Astrocyte (in vitro differentiated cells and primary cell): ENCODE results near the gene OCA2. TPM values are rescaled to one million over a fixed set of nuclear protein-coding genes. Genes with fewer than 3 reads are reported as not detected.

ENCODE experiments used
- DNase-seq: peaks from one replicate; pipeline ENCODE4 v3.0.0-alpha.2; 2010; ENCODE audit warnings: low read depth
- FAIRE-seq: peaks from 2 replicates; lab custom pipeline; 2011; peaks lifted over from hg19 to GRCh38; lab: Jason Lieb, UNC
- H2AFZ ChIP-seq: 2 replicates; pipeline ENCODE4 v1.6.0; 2012; ENCODE audit warnings: low read depth, low read length, inconsistent platforms
- H3K27ac ChIP-seq: 2 replicates; pipeline ENCODE4 v1.5.1; 2011; ENCODE audit warnings: low read depth, low read length, inconsistent platforms
- H3K27me3 ChIP-seq: 2 replicates; pipeline ENCODE4 v1.6.0; 2011; ENCODE audit warnings: low read length, inconsistent platforms; ENCODE audit not compliant: insufficient read depth
- H3K36me3 ChIP-seq: 2 replicates; pipeline ENCODE4 v1.5.1; 2011; ENCODE audit warnings: low read length, inconsistent platforms; ENCODE audit not compliant: insufficient read depth
- H3K4me1 ChIP-seq: 2 replicates; pipeline ENCODE4 v1.5.1; 2011; ENCODE audit warnings: low read length, inconsistent platforms; ENCODE audit not compliant: insufficient read depth
- H3K4me2 ChIP-seq: 2 replicates; pipeline ENCODE4 v1.6.0; 2012; ENCODE audit warnings: low read length, inconsistent platforms
- H3K4me3 ChIP-seq: 2 replicates; pipeline ENCODE4 v1.5.1; 2011; ENCODE audit warnings: low read depth, mild to moderate bottlenecking, low read length, inconsistent platforms; ENCODE audit not compliant: insufficient read depth
- H3K79me2 ChIP-seq: 2 replicates; pipeline ENCODE4 v1.6.0; 2012; ENCODE audit warnings: mild to moderate bottlenecking, low read length, inconsistent platforms; ENCODE audit not compliant: insufficient read depth
- H3K9ac ChIP-seq: 2 replicates; pipeline ENCODE4 v1.6.0; 2012; ENCODE audit warnings: mild to moderate bottlenecking, low read length, inconsistent platforms
- H3K9me3 ChIP-seq: 2 replicates; pipeline ENCODE4 v1.5.1; 2012; ENCODE audit warnings: low read depth, mild to moderate bottlenecking, low read length, inconsistent platforms; ENCODE audit not compliant: insufficient read depth
- H4K20me1 ChIP-seq: 2 replicates; pipeline ENCODE4 v1.6.0; 2012; ENCODE audit warnings: low read length, inconsistent platforms; ENCODE audit not compliant: insufficient read depth
- H3K27ac Mint-ChIP-seq: one replicate; pipeline ENCODE4 v1.8.0; 2021; ENCODE audit warnings: mild to moderate bottlenecking, mixed read lengths; ENCODE audit not compliant: unreplicated experiment
- H3K27me3 Mint-ChIP-seq: one replicate; pipeline ENCODE4 v1.8.0; 2021; ENCODE audit warnings: low read depth, mixed read lengths; ENCODE audit not compliant: unreplicated experiment
- H3K36me3 Mint-ChIP-seq: one replicate; pipeline ENCODE4 v1.8.0; 2021; ENCODE audit warnings: low read depth, mixed read lengths; ENCODE audit not compliant: unreplicated experiment
- H3K4me1 Mint-ChIP-seq: one replicate; pipeline ENCODE4 v1.8.0; 2021; ENCODE audit warnings: low read depth, mixed read lengths; ENCODE audit not compliant: unreplicated experiment
- H3K4me3 Mint-ChIP-seq: one replicate; pipeline ENCODE4 v1.8.0; 2021; ENCODE audit warnings: mild to moderate bottlenecking, moderate library complexity, mixed read lengths; ENCODE audit not compliant: unreplicated experiment
- H3K9me3 Mint-ChIP-seq: one replicate; pipeline ENCODE4 v1.8.0; 2021; ENCODE audit warnings: mild to moderate bottlenecking, mixed read lengths; ENCODE audit not compliant: unreplicated experiment
- CTCF ChIP-seq: IDR thresholded peaks from 2 replicates; pipeline ENCODE4 v1.5.1; 2011; ENCODE audit warnings: low read depth, mild to moderate bottlenecking, inconsistent platforms, low read length, moderate library complexity; ENCODE audit not compliant: insufficient read depth
- EZH2 ChIP-seq: IDR thresholded peaks from 2 replicates; pipeline ENCODE4 v1.6.1; 2012; ENCODE audit warnings: mild to moderate bottlenecking, low read length, inconsistent platforms; ENCODE audit not compliant: insufficient read depth
- total RNA-seq: library from RNA; stranded (reverse); gene quantifications from 2 replicates; pipeline ENCODE4 v1.2.1, GENCODE V29; 2021

OCA2 gene
- total RNA-seq, 1 donor from 2014 or later: 2.9 TPM

- no peaks in the 10 kb centered on the region for H3K9me3 Mint-ChIP-seq
These were observed 74.2 kb downstream of the OCA2 start for GRCh38 chr15:28024889-28025250.

GRCh38 chr15:28023933-28024888 is 74.9 kb downstream of the OCA2 start:
- H3K27me3 ChIP-seq: no peaks in the 10 kb centered on the region
- no peak overlapping the region for H3K9ac ChIP-seq
- Mint-ChIP-seq H3K4me3 (no peak overlapping the region), H3K27me3 (peaks cover 9% of the 10 kb centered on the region), H3K9me3 (no peaks in the 10 kb centered on the region), H3K36me3 (peaks cover 4% of the 10 kb centered on the region), H3K4me1 (peaks cover 16% of the 10 kb centered on the region), H3K27ac (no peak overlapping the region)
- H3K36me3 ChIP-seq: no peaks in the 10 kb centered on the region
- H3K4me2 ChIP-seq: no peak overlapping the region
- DNase-seq (no peak), FAIRE-seq (no peak)
- no peaks in the 10 kb centered on the region for H4K20me1 ChIP-seq
- H3K79me2 ChIP-seq: no peaks in the 10 kb centered on the region
- no peak overlapping the region for H2AFZ ChIP-seq
- peaks cover 7% of the 10 kb centered on the region for H3K4me1 ChIP-seq
- H3K4me3 ChIP-seq: no peak overlapping the region
- no peaks in the 10 kb centered on the region for H3K9me3 ChIP-seq
- TF ChIP-seq CTCF (no peak), EZH2 (no peak)
- H3K27ac ChIP-seq: no peak overlapping the region

More at GRCh38 chr15:28024889-28025250, 74.2 kb downstream of the OCA2 start:
- H3K4me3 Mint-ChIP-seq: no peak overlapping the region
- peaks cover 9% of the 10 kb centered on the region for H3K27me3 Mint-ChIP-seq
- H3K4me3 ChIP-seq: no peak overlapping the region
- no peaks in the 10 kb centered on the region for H3K9me3 ChIP-seq
- no peak for FAIRE-seq
- no peak for TF ChIP-seq EZH2
- no peak for TF ChIP-seq CTCF
- no peak overlapping the region for H3K27ac ChIP-seq
- H2AFZ ChIP-seq: no peak overlapping the region
- no peaks in the 10 kb centered on the region for H3K36me3 ChIP-seq
- H3K36me3 Mint-ChIP-seq: peaks cover 4% of the 10 kb centered on the region
- no peaks in the 10 kb centered on the region for H3K79me2 ChIP-seq
- H3K4me1 Mint-ChIP-seq: peaks cover 16% of the 10 kb centered on the region
- H3K4me1 ChIP-seq: peaks cover 7% of the 10 kb centered on the region
- H3K9ac ChIP-seq: no peak overlapping the region
- H3K27me3 ChIP-seq: no peaks in the 10 kb centered on the region
- no peaks in the 10 kb centered on the region for H4K20me1 ChIP-seq
- no peak overlapping the region for H3K27ac Mint-ChIP-seq
- no peak for DNase-seq
- no peak overlapping the region for H3K4me2 ChIP-seq

- Mint-ChIP-seq H3K4me3 (no peak overlapping the region), H3K27me3 (peaks cover 15% of the 10 kb centered on the region), H3K27ac (no peak overlapping the region), H3K4me1 (peaks cover 16% of the 10 kb centered on the region), H3K9me3 (no peaks in the 10 kb centered on the region), H3K36me3 (peaks cover 4% of the 10 kb centered on the region)
- Histone ChIP-seq H3K9ac (no peak overlapping the region), H3K9me3 (no peaks in the 10 kb centered on the region), H3K27ac (no peak overlapping the region), H4K20me1 (no peaks in the 10 kb centered on the region), H3K36me3 (no peaks in the 10 kb centered on the region), H3K79me2 (no peaks in the 10 kb centered on the region), H2AFZ (no peak overlapping the region), H3K4me2 (no peak overlapping the region), H3K27me3 (no peaks in the 10 kb centered on the region), H3K4me1 (peaks cover 7% of the 10 kb centered on the region), H3K4me3 (no peak overlapping the region)
- FAIRE-seq (no peak), DNase-seq (no peak)
- TF ChIP-seq EZH2: no peak
- no peak for TF ChIP-seq CTCF
These were observed 75.7 kb downstream of the OCA2 start for GRCh38 chr15:28023422-28023821.
